GM12878 (cell line): Measurements from ENCODE around the gene CST6. TPM values are rescaled to one million over a fixed set of nuclear protein-coding genes. Genes with fewer than 3 reads are reported as not detected.
A peak's percentile ranks its signal among the peaks of the same experiment; 100 is the strongest.

Source experiments
- ATAC-seq: fragments of 200-7000 bp; cut with Tn5 transposase; 3 replicates; pipeline ENCODE4 v1.9.1; 2020; ENCODE audit warnings: mild to moderate bottlenecking, moderate library complexity
- BruUV-seq: library from RNA; stranded (reverse); fragments of 400-500 nt; replicated peaks from 2 replicates; lab custom pipeline; 2021; lab: Mats Ljungman, UMichigan
- CTCF ChIA-PET: fragments of 300-600 bp; sonication (Branson Sonifier 250); formaldehyde crosslinking; extraction: SDS; loops from one replicate; lab custom pipeline; 2021; ENCODE audit warnings: inconsistent platforms; lab: Yijun Ruan, JAX
- POLR2A ChIA-PET: fragments of 350-600 bp; formaldehyde crosslinking; extraction: SDS; loops from one replicate; lab custom pipeline; 2021; ENCODE audit warnings: inconsistent platforms; lab: Charles Lee
- RAD21 ChIA-PET: fragments of 300-600 bp; sonication (Branson Sonifier 250); formaldehyde crosslinking; loops from one replicate; lab custom pipeline; 2023; ENCODE audit warnings: antibody characterized with exemption; ENCODE audit not compliant: unreplicated experiment; lab: Charles Lee
- SMC1A ChIA-PET: fragments of 300-600 bp; sonication (Branson Sonifier 250); formaldehyde crosslinking; loops from one replicate; lab custom pipeline; 2023; ENCODE audit not compliant: unreplicated experiment, uncharacterized antibody; lab: Charles Lee
- DNase-seq: peaks from one replicate; pipeline ENCODE4 v3.0.0-alpha.2; 2011; ENCODE audit warnings: low read depth, low spot score
- FAIRE-seq: peaks from 3 replicates; lab custom pipeline; 2011; peaks lifted over from hg19 to GRCh38; lab: Jason Lieb, UNC
- H2AFZ ChIP-seq: 2 replicates; pipeline ENCODE4 v1.6.0; 2011; ENCODE audit warnings: low read depth, low read length, control low read depth; ENCODE audit not compliant: control insufficient read depth
- H3K27ac ChIP-seq: 2 replicates; pipeline ENCODE4 v1.5.1; 2011; ENCODE audit warnings: control low read depth; ENCODE audit not compliant: control insufficient read depth, insufficient read depth
- H3K27me3 ChIP-seq, 2 experiments: replicated peaks in 1 of 2; 2 replicates each; pipeline versions ENCODE4 v1.6.0 to v1.6.1; 2011; ENCODE audit warnings: low read length in 1 of 2; ENCODE audit not compliant: control insufficient read depth in 2 of 2, insufficient read depth in 2 of 2
- H3K36me3 ChIP-seq, 2 experiments: 2 replicates each; pipeline ENCODE4 v1.5.1; 2011; ENCODE audit warnings: low read length in 1 of 2; ENCODE audit not compliant: control insufficient read depth in 2 of 2, insufficient read depth in 2 of 2
- H3K4me1 ChIP-seq: 2 replicates; pipeline ENCODE4 v1.6.1; 2011; ENCODE audit warnings: mild to moderate bottlenecking, low read length, moderate library complexity, mixed read lengths; ENCODE audit not compliant: control insufficient read depth, insufficient read depth
- H3K4me2 ChIP-seq: 2 replicates; pipeline ENCODE4 v1.6.0; 2011; ENCODE audit warnings: control low read depth; ENCODE audit not compliant: control insufficient read depth, insufficient read depth
- H3K4me3 ChIP-seq: fragments of 200-600 bp; sonication (generic); 2 replicates; pipeline ENCODE4 v1.5.1; 2016
- H3K79me2 ChIP-seq: 2 replicates; pipeline ENCODE4 v1.6.0; 2011; ENCODE audit warnings: low read length; ENCODE audit not compliant: control insufficient read depth, insufficient read depth
- H3K9ac ChIP-seq: 2 replicates; pipeline ENCODE4 v1.8.0; 2011; ENCODE audit warnings: low read length, control low read depth, mixed read lengths; ENCODE audit not compliant: control insufficient read depth, insufficient read depth
- H3K9me3 ChIP-seq: replicated peaks from 3 replicates; pipeline ENCODE4 v1.5.1; 2011; ENCODE audit warnings: mild to moderate bottlenecking, low read length; ENCODE audit not compliant: control insufficient read depth, insufficient read depth
- H4K20me1 ChIP-seq: 2 replicates; pipeline ENCODE4 v1.6.0; 2011; ENCODE audit not compliant: control insufficient read depth, insufficient read depth
- CBFB ChIP-seq: IDR thresholded peaks from 2 replicates; pipeline ENCODE4 v1.6.1; 2016; ENCODE audit warnings: antibody characterized with exemption, low read depth
- CREM ChIP-seq: IDR thresholded peaks from 2 replicates; pipeline ENCODE4 v1.6.1; 2014; ENCODE audit warnings: antibody characterized with exemption, low read depth
- ESRRA ChIP-seq: IDR thresholded peaks from 2 replicates; pipeline ENCODE4 v1.6.1; 2012; ENCODE audit warnings: mild to moderate bottlenecking, low read length, improper control_type of control experiment
- ETV6 ChIP-seq, 2 experiments: fragments of 450-650 bp in 1 of 2; IDR thresholded peaks in 1 of 2; conservative IDR thresholded peaks in 1 of 2; 2 replicates each; pipeline ENCODE4 v1.6.1; 2014; ENCODE audit warnings: antibody characterized with exemption in 1 of 2, borderline replicate concordance in 1 of 2, low read depth in 1 of 2, mild to moderate bottlenecking in 1 of 2, moderate library complexity in 1 of 2
- FOXK2 ChIP-seq: fragments of 450-650 bp; IDR thresholded peaks from 2 replicates; pipeline ENCODE4 v1.6.1; 2017; ENCODE audit warnings: mild to moderate bottlenecking, moderate library complexity
- JUND ChIP-seq: IDR thresholded peaks from 2 replicates; pipeline ENCODE4 v1.6.1; 2012; ENCODE audit warnings: low read depth, mild to moderate bottlenecking, low read length, improper control_type of control experiment, moderate library complexity
- NFYB ChIP-seq: IDR thresholded peaks from 2 replicates; pipeline ENCODE4 v1.6.1; 2011; ENCODE audit warnings: low read depth, mild to moderate bottlenecking, low read length, improper control_type of control experiment, moderate library complexity; ENCODE audit not compliant: insufficient read depth
- NR2C1 ChIP-seq: fragments of 450-650 bp; IDR thresholded peaks from 2 replicates; pipeline ENCODE4 v1.6.1; 2017; ENCODE audit warnings: antibody characterized with exemption, mild to moderate bottlenecking, moderate library complexity
- SIX5 ChIP-seq: IDR thresholded peaks from 2 replicates; pipeline ENCODE4 v1.6.1; 2011; ENCODE audit warnings: mild to moderate bottlenecking, low read depth, low read length, moderate library complexity; ENCODE audit not compliant: severe bottlenecking
- STAT1 ChIP-seq: fragments of 450-650 bp; conservative IDR thresholded peaks from 2 replicates; pipeline ENCODE4 v1.6.1; 2014; ENCODE audit warnings: antibody characterized with exemption, mild to moderate bottlenecking
- TCF7 ChIP-seq: IDR thresholded peaks from 2 replicates; pipeline ENCODE4 v1.6.1; 2014; ENCODE audit warnings: antibody characterized with exemption, borderline replicate concordance
- WRNIP1 ChIP-seq: IDR thresholded peaks from 2 replicates; pipeline ENCODE4 v1.6.1; 2011; ENCODE audit warnings: low read depth, low read length, improper control_type of control experiment, borderline replicate concordance
- ZNF592 ChIP-seq: fragments of 450-650 bp; IDR thresholded peaks from 2 replicates; pipeline ENCODE4 v1.6.1; 2017; ENCODE audit warnings: mild to moderate bottlenecking, moderate library complexity
- WGBS: methylation state at CpG from one replicate; pipeline ENCODE4 v1.1.6; 2016; ENCODE audit warnings: low lambda C conversion rate; ENCODE audit not compliant: insufficient replicate concordance, insufficient coverage; ENCODE audit errors: missing lambda C conversion rate; 5-methylcytosine and 5-hydroxymethylcytosine counted together
- in situ Hi-C: fragments of 300-500 bp; cut with MboI; formaldehyde crosslinking; loops from 9 replicates; pipeline ENCODE4 v1.14.3; 2018; ENCODE audit warnings: mixed read lengths
- intact Hi-C: fragments of 100-400 bp; cut with micrococcal nuclease; formaldehyde crosslinking; loops from one replicate; pipeline ENCODE4 v1.14.2; 2022; ENCODE audit not compliant: unreplicated experiment
- polyA plus RNA-seq, 11 experiments: library from polyadenylated mRNA; depleted of rRNA in 4 of 11; unstranded in 6 of 11; stranded (reverse) in 5 of 11; fragments of >200 nt; fragmentation: Nextera tagmentation in 4 of 11; fragmentation: Illumina TruSeq in 1 of 11; extraction: Ambion mirVana in 4 of 11; extraction: Trizol in 1 of 11; gene quantifications; 1 replicate in 1 of 11; 2 replicates in 10 of 11; pipeline versions ENCODE4 v1.2.1 to v1.2.3, GENCODE V29; 2011 to 2016; ENCODE audit warnings: inconsistent platforms in 2 of 11, missing spikeins in 2 of 11, low read depth in 1 of 11
- total RNA-seq, 4 experiments: library from RNA; depleted of rRNA in 3 of 4; stranded (reverse); fragments of >200 nt in 3 of 4; fragmentation: Illumina TruSeq in 1 of 4; extraction: Trizol in 1 of 4; gene quantifications; 2 replicates each; pipeline versions ENCODE4 v1.2.1 to v1.2.3, GENCODE V29; 2013 to 2021

The CST6 gene
- total and polyA plus RNA-seq, 10 of the 15 experiments (the other 5 are each of a cell fraction or from before 2014, with no cell fraction given) = not detected

GRCh38 chr11:65962141-65962564 is 49.7 kb upstream of the CST6 start:
- H2AFZ ChIP-seq = no peak overlapping the region
- BruUV-seq = TSS peak; percentile 73

GRCh38 chr11:65964906-65965305 is 46.9 kb upstream of the CST6 start:
- Histone ChIP-seq H3K4me2 (no peak overlapping the region), H3K79me2 (peaks cover 32% of the 10 kb centered on the region), H3K27me3 (no peaks in the 10 kb centered on the region), H2AFZ (no peak overlapping the region), H3K27ac (no peak overlapping the region), H3K9me3 (no peaks in the 10 kb centered on the region), H3K36me3 (peaks cover 32 to 33% of the 10 kb centered on the region in 2 experiments; a peak in 3 of 4 replicates), H3K9ac (no peak overlapping the region), H3K4me1 (peaks cover 3% of the 10 kb centered on the region; the same call in 1 of the 2 replicates), H4K20me1 (no peaks in the 10 kb centered on the region; the same call in 1 of the 2 replicates), H3K4me3 (no peak overlapping the region)
- ChIA-PET SMC1A (interaction anchor here (1.2 kb wide), 1 partner anchor 79 kb away, joined by 3 read pairs; no protein-coding TSS in a partner anchor), POLR2A (no interaction called here), CTCF (interaction anchor here (1.0 kb wide), 1 partner anchor 79 kb away, joined by 3 read pairs; no protein-coding TSS in a partner anchor), RAD21 (no interaction called here)
- ATAC-seq (no peak), DNase-seq (no peak), FAIRE-seq (no peak)
- 84% methylated on average over 10 of the region's 10 CpGs for WGBS
- no TSS peak for BruUV-seq
- in situ Hi-C loops = no loop called here
- intact Hi-C loops = no loop called here
- TF ChIP-seq ETV6 (conservative IDR thresholded peaks at IDR 0.05 in 1 of 2, IDR thresholded peaks at IDR 0.05 in 1 of 2; ENCODE audit: borderline replicate concordance in 1 of 2, low read depth in 1 of 2) (no peak), SIX5 (no peak), STAT1 (no peak), JUND (no peak), NR2C1 (no peak), WRNIP1 (no peak), ESRRA (no peak), CBFB (no peak), CREM (no peak), FOXK2 (no peak), NFYB (no peak), ZNF592 (no peak)

More at GRCh38 chr11:65962141-65962564, 49.7 kb upstream of the CST6 start:
- peak overlapping the region; percentile 95 for H3K4me3 ChIP-seq
- WGBS = under 1% methylated on average over 11 of the region's 13 CpGs
- ChIA-PET RAD21 (interaction anchor here (1.1 to 1.2 kb wide), 3 partner anchors 71 to 103 kb away, joined by 5 to 7 read pairs (median 6); partner anchors contain the start of genes CCDC85B, FIBP and MUS81), CTCF (interaction anchor here (1.2 to 4.4 kb wide), 3 partner anchors 28 to 77 kb away, joined by 3 to 30 read pairs (median 23); partner anchors contain the start of genes CCDC85B and FIBP), SMC1A (interaction anchor here (1.1 kb wide), 1 partner anchor 72 kb away, joined by 3 read pairs; the partner anchor contains the start of gene CCDC85B), POLR2A (interaction anchor here (0.7 to 1.5 kb wide), 2 partner anchors 63 to 74 kb away, joined by 3 to 7 read pairs; partner anchors contain the start of gene FIBP)
- H3K4me1 ChIP-seq = peaks cover 9% of the 10 kb centered on the region
- intact Hi-C loops (no loop called here), in situ Hi-C loops (no loop called here)
- FAIRE-seq (no peak), DNase-seq (no peak), ATAC-seq (no peak; the same call in 2 of the 3 replicates)
- peaks cover 32% of the 10 kb centered on the region for H3K79me2 ChIP-seq
- no peak for TF ChIP-seq TCF7
- peak; percentile 5; the same call in 1 of the 2 replicates for TF ChIP-seq CREM
- H3K27me3 ChIP-seq = no peaks in the 10 kb centered on the region
- no peaks in the 10 kb centered on the region; the same call in 1 of the 2 replicates for H4K20me1 ChIP-seq
- H3K27ac ChIP-seq = peak overlapping the region; percentile 56
- peaks cover 22 to 23% of the 10 kb centered on the region in 2 experiments; a peak in 3 of 4 replicates for H3K36me3 ChIP-seq
- H3K9ac ChIP-seq = peak overlapping the region; percentile 98
- peak overlapping the region; percentile 88 for H3K4me2 ChIP-seq
- H3K9me3 ChIP-seq = no peaks in the 10 kb centered on the region
